ENCODE data around the gene SLC5A12.

DNA sequence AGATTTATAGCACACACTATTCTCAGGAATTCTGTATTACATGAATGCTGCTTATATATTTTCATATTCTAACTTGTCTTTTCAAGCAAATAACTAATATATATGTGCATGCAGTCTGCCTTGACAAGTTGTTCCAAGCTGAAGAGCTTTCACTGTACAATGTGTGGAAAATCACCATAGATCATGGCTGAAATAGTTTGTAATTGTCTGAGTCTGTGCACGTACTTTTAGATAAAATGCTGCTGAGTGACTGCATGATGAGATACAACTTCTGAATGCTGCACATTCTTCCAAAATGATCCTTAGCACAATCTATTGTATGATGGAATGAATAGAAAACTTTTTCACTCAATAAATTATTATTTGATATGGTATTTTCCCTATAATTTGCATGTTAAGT is 58.9 kb downstream of the SLC5A12 start:
- TF ChIP-seq CTCF (conservative IDR thresholded peaks at IDR 0.05 in 1 of 2, IDR thresholded peaks at IDR 0.05 in 1 of 2; ENCODE audit: extremely low read depth in 1 of 2, insufficient read depth in 1 of 2, low read depth in 1 of 2, low read length in 2 of 2), result no peak
- no peak for TF ChIP-seq EZH2 (IDR thresholded peaks at IDR 0.05; ENCODE audit: borderline replicate concordance, low read length)
